Suprapubic skin (tissue), 4 donors: ENCODE measurements around the gene SIGLEC11.

Experiments
- EP300 ChIP-seq: sonication (generic); formaldehyde crosslinking; IDR thresholded peaks from one replicate; pipeline ENCODE4 v1.6.1; 2017; ENCODE audit warnings: antibody characterized with exemption
- POLR2A ChIP-seq, 2 donors: fragments of 450-650 bp; IDR thresholded peaks; one replicate each; pipeline ENCODE4 v1.6.1; 2017; ENCODE audit warnings: antibody characterized with exemption in 2 of 2, mild to moderate bottlenecking in 2 of 2, moderate library complexity in 2 of 2
- POLR2AphosphoS5 ChIP-seq, 3 donors: sonication (generic); formaldehyde crosslinking; IDR thresholded peaks; one replicate each; pipeline ENCODE4 v1.6.1; 2017; ENCODE audit warnings: antibody characterized with exemption in 3 of 3
- TF ChIP-seq, protein P1 (sequence below), 2 donors: fragments of 200-600 bp in 1 of 2; fragments of 450-650 bp in 1 of 2; sonication (generic) in 1 of 2; IDR thresholded peaks; one replicate each; pipeline ENCODE4 v1.5.1; 2016 to 2019; ENCODE audit warnings: antibody characterized with exemption in 2 of 2, mild to moderate bottlenecking in 1 of 2, moderate library complexity in 1 of 2

DNA sequence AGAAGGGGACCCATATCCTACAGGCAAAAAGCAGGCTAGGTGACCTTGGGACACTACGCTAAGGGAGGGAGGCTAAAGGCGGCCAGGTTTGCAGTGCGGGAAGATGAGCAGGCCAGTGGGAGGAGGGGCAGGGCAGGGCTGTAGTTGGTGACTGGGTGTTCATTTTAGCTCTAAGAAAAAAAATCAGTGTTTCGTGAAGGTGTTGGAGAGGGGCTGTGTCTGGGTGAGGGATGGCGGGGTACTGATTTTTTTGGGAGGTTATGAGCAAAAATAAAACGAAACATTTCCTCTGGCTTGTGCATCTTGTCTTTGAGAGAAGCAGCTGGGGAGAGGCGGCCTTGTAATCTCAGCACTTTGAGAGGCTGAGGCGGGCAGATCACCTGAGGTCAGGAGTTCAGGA lies 27.3 kb downstream of the SIGLEC11 start:
- TF ChIP-seq, protein P1, sequence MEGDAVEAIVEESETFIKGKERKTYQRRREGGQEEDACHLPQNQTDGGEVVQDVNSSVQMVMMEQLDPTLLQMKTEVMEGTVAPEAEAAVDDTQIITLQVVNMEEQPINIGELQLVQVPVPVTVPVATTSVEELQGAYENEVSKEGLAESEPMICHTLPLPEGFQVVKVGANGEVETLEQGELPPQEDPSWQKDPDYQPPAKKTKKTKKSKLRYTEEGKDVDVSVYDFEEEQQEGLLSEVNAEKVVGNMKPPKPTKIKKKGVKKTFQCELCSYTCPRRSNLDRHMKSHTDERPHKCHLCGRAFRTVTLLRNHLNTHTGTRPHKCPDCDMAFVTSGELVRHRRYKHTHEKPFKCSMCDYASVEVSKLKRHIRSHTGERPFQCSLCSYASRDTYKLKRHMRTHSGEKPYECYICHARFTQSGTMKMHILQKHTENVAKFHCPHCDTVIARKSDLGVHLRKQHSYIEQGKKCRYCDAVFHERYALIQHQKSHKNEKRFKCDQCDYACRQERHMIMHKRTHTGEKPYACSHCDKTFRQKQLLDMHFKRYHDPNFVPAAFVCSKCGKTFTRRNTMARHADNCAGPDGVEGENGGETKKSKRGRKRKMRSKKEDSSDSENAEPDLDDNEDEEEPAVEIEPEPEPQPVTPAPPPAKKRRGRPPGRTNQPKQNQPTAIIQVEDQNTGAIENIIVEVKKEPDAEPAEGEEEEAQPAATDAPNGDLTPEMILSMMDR (IDR thresholded peaks at IDR 0.05), result no peak
- TF ChIP-seq POLR2A (IDR thresholded peaks at IDR 0.05), result no peak
- TF ChIP-seq EP300, result no peak
- no peak for TF ChIP-seq POLR2AphosphoS5 (IDR thresholded peaks at IDR 0.05)
